Eye (tissue), 1 donor: Measurements from ENCODE around the gene GBP1.
A peak's percentile ranks its signal among the peaks of the same experiment; 100 is the strongest.
"Not testable (repeated sequence)": the region's sequence is repeated elsewhere in the genome, so short reads cannot be mapped to it uniquely, and the experiment has no call there.

Experiments used
- DNase-seq: peaks from one replicate; pipeline ENCODE4 v3.0.0-alpha.2; 2015

Gene GBP1, protein sequence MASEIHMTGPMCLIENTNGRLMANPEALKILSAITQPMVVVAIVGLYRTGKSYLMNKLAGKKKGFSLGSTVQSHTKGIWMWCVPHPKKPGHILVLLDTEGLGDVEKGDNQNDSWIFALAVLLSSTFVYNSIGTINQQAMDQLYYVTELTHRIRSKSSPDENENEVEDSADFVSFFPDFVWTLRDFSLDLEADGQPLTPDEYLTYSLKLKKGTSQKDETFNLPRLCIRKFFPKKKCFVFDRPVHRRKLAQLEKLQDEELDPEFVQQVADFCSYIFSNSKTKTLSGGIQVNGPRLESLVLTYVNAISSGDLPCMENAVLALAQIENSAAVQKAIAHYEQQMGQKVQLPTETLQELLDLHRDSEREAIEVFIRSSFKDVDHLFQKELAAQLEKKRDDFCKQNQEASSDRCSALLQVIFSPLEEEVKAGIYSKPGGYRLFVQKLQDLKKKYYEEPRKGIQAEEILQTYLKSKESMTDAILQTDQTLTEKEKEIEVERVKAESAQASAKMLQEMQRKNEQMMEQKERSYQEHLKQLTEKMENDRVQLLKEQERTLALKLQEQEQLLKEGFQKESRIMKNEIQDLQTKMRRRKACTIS

DNA sequence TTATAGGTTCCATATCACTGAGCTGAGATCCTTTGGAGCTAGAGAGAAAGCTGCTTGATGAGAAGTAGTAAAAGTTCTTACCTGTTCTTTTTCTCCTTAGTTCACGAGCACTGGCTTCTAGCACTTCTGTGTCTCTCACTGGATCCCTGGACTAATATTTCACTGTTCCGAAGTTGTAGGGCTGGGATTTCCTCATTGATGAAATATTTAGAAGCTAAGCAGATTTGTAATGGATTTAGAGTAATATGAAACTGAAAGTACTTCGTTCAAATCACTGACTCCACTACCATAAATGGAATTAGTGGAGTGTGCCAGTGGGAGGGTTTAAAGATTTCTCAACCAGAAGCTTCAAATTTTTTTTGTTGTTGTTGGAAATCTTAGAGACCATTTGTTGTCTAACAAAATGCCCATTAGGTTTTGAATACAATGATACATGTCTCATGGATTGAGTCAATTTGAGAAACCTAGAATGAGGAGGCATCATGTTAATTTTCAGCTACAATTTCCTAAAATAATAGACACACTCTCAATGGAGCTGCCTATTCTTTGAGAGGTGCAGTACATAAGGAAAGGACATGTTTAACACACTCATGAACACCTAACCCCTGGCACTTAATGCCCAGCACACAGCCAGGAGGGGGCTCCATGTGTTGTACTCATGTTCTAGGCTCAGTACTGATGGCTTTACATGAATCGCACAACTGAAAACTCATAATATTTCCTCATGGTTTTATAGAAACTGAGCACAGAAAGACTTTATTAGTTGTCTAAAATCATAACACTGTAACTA, at the start of gene GBP1:
Gene GBP1 (minus strand): TSS at position 130 of the 790 bp plus-strand sequence. CDS start 1,974 bp downstream, outside the sequence.
- DNase-seq = peak; percentile 22

DNA sequence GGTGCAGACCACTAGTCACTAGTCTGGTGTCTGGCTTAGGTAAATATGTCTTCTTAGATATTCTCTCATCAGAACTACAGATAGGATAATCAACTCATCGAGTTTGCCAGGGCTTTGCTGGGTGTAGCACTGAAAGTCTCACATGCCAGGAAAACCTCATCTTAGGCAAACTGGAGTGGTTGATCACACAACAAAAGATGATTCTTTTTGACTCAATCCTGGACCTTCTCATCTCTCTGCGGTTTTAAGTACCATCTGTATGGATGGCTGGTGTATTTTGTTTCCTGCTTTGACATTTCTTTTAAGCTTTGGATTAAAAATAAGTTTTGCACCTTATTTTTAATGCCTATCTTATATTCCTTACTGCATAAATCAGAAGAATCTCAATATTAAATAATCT, 49.7 kb upstream of the GBP1 start:
- DNase-seq = no peak

DNA sequence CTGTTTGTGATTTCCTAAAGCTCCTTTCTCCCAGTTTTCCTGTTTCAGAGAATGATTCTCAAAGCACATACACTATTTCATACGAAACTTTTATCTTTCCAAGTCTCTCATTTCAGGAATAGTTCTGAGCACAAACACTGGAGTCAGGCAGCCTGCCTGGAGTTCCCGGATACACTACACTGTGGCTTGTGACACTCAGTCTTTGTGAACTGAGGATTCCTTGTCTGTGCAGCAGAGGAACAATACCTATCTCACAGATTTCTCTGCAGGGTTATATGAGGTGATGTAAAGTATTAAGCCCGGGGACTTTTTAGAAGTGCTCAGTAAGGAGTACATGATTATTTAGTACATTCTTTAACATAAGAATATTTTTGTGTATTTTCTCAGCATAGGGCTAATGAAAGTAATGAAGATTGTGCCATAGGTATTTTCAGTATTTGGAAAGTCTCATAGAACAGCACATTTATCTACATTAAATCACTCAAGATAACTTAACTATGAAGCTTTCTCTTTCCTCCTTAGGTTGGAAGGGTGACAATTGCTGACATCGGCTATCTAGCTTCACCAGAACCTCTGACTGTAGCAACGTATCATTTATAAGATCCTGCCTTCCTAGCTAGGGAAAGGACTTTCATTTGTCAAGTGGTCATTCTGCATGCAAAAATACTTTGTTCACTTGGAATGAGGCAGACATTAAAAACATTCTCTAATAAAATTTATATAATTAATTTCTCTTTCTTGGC, 48.0 kb upstream of the GBP1 start:
- no peak for DNase-seq

DNA sequence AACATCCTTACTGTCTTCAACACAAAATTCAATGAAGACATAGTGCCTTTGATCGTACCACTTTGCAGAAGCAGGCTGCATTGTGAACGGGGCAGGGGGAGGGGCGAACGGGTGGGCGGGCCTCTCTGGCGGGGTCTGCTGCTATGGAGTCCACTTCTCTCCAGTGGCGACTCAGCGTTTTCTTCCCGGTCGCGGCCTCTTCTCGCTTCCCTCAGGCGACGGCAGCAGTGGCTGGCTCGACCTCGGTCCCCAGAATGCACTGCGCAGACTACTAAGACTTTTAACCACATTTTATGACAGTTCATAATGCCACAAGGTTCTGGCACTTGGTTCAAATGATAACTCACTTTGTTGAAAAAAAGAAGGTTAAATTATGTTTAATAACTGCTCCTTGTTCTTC, 39.7 kb upstream of the GBP1 start:
- no peak for DNase-seq

DNA sequence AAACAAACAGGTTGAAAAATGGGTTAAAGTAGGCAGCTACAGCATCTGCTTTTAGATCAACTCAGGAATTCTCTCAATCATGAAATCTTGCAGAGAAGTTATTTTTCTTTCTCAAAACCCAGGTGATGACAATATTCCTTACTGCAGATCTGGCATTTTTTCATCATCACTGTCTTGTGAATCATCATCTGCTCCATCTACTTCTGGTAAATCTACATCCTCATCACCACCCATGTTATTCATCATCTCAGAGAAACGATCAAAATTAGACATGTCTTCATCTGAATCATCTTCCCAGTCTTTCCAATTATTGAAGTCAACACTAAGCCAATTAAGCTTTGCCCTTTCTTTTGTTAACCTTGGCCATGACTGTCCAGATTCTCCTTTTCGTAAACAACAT, 39.1 kb upstream of the GBP1 start:
- no peak for DNase-seq

DNA sequence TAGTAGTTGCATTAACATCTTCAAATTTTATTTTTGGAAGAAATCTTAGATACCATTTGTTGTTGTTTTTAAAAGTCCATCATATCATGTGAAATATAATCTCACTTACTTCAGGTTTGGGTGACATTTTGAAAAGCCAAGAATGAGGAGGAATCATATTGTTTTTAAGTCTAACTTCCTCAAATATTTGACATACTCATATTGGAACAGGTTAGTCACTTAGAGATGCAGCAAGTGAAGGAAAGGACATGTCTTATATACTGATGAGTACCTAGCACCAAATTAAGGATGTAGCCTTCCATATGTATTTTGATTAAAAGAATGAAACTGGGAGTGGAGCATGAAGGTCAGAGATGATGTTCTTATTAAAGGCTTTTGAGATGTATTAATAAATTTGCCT, 37.0 kb upstream of the GBP1 start:
- DNase-seq = no peak

DNA sequence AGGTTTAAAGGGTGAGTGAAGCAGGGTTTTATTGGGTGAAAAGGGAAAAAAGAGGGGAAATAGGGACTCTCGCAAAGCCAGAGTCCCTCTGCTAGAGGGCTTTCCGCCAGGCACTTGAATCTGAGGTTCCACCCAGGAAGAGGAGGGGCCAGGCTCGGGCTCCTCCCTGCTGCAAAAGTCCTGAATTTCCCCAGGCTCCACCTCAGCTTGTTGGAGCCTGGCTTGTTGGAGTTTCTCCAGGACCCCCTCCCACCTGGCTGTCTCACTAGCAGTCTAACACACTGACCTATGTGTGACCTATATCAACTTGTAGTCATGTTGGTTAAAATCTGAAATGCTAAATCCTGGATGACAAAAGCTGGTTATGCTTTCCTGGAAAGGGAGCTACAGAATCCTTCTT, 35.4 kb upstream of the GBP1 start:
- no peak for DNase-seq

DNA sequence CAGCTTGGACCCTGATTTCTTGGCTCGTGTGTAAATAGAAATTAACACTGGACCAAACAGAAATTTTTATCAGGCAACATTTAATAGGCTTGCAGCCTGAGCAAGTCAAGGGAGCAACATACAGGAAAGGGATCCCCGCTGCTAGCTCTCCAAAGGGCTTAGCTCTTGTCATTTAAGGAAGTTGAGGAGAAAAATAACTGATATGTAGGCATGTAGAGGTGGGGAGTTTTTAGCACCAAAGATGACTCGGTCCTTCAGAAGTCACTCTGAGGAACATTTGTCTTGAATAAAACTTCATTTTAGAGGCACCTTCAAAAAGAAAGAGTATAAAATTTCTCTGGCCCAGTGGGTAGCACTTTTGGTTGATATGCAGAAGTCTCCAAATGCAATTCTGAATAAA, 33.8 kb upstream of the GBP1 start:
- no peak for DNase-seq

DNA sequence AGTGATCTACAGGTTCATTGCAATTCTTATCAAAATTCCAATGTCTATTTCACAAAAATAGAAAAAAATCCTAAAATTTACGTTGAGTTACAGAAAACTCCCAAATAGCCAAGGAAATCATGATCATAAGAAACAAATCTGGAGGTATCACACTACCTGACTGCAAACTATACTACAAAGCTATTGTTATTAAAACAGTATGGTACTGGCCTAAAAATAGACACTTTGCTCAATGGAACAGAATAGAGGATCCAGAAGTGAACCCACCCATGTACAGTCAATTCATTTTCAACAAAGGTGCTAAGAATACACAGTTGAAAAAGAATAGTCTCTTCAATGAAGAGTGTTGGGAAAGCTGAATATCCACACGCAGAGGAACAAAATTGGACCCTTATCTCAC, 30.7 kb upstream of the GBP1 start:
- no peak for DNase-seq

DNA sequence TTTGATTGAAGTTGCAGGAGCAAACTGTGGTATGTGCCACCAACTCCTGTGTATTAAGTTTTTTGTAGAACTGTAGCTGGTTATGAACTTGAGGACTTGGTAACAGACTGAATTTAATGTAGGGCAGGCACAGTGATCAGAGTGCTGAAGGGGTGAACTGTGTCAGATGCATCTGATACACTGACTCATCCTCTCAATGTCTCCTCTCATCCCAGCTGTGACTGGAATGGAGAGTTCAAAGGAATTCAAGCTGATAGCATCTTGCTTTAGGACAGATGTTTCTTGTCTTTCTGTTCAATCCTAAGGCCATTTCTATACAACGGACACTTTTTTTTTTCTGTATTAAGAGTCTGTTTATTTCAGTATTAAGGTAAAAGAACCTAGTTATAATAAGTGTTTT, 25.0 kb upstream of the GBP1 start:
- no peak for DNase-seq

DNA sequence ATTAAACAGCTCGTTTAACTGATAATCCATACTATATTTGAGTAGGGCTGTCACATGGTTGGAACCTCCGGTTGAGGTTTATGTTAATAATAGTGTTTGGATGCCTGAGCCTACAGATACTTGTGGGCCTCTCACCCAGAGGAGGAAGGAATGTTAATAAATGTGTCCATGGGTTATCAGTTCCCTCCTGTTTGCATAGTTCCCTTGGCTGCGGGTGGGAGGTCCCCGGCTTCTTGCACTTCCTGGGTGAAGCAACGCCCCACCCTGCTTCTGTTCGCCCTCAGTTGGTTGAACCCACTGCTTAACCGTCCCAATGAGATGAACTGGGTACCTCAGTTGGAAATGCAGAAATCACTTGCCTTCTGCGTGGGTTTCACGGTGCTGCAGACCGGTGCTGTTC, 23.6 kb upstream of the GBP1 start:
- no peak for DNase-seq

DNA sequence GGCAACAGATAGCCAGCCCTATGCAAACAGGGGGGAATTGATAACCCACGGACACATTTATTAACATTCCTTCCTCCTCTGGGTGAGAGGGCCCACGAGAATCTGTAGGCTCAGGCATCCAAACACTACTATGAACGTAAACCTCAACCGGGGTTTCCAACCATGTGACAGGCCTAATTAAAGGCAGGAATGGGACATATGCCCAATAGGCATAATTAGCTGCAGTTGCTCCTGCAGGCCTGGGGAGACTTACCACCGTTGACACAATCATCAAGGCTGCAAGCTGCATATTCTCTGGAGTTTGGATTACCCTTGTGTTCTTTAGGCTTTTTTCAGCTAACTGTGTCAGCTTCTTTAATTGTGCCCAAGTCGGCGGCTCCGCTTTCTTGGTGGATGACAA, 22.2 kb upstream of the GBP1 start:
- DNase-seq = no peak

DNA sequence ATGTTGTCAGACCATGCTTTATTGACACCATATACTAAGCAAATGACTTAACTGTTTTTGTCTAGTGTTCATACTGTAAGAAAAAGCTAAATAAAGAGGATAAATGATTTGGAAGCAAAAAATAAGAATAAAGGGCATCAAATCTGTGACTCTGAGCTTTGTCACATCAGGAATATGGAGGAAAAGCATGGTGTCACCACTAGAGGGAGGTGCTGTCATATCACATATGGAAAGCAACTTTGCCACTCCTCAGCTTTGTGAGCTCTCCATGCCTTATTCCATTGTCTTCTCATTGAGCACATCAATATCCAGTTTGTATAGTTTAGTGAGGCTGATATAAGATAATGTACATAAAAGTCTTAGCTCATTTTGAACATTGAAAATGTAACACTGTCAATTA, 20.8 kb upstream of the GBP1 start:
- DNase-seq = peak; percentile 74

DNA sequence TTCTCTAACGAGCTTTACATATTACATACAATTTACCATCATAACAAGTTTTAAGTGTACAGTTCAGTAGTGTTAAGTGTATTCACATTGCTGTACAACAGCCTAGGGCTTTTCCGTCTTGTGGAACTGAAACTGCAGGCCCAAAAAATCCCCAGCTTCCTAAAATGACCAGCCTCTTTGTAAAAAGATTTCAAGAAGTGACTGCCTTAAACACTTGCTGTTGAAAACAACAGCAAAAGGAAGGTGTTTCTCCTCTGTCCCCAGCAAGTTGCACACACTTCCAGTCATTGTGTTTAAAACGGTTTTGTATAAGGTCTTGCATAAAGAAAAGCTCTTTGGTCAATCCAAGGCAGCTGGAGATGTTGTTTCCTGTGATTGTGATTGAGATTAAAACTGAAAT, 16.0 kb upstream of the GBP1 start:
- DNase-seq = no peak

DNA sequence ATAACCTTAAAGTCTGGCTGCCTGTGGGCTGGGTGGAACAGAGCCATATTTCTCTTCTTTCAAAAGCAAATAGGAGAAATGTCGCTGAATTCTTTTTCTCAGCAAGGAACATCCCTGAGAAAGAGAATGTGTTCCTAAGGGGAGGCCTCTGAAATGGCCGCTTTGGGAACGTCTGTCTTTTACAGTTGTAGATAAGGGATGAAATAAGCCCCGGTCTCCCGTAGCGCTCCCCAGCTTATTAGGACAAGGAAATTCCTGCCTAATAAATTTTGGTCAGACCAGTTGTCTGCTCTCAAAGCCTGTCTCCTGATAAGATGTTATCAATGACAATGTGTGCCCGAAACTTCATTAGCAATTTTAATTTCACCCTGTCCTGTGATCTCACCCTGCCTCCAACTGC, 15.1 kb upstream of the GBP1 start:
- not testable (repeated sequence) for DNase-seq

DNA sequence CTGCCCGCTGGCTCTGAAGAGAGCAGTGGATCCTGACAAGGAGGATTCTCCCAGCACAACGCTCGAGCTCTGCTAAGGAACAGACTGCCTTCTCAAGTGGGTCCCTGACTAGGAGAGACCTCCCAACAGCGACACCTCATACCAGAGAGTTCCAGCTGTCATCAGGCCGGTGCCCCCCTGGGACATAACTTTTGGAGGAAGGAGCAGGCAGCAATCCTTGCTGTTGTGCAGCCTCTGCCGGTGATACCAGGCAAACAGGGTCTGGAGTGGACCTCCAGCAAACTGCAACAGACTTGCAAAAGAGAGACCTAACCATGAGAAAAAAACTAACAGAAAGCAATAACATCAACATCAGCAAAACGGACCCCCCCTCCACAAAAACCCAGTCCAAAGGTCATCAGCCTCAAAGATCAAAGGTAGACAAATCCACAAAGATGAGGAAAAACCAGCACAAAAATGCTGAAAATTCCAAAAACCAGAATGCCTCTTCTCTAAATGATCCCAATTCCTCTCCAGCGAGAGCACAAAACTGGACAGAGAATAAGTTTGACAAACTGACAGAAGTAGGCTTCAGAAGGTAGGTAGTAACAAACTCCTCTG, 7.6 kb upstream of the GBP1 start:
- not testable (repeated sequence) for DNase-seq

DNA sequence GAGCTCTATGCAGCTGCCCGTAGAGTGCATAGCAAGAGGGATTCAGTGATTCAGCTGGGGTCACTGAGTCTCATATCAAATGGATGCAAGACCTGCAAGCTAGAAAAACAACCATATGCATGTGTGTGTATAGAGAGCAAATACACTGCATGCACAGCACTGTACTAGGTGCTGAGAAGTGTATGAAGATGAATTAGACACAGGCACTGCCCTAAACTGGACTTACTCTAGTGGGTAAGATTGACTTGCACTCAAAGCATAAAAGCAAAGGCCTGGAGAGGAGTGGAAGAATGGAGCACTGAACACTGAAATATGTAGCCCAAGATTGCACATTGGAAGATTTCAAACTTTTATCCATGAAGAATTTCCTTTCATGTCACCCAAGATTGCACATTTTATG, 5.5 kb upstream of the GBP1 start:
- no peak for DNase-seq

DNA sequence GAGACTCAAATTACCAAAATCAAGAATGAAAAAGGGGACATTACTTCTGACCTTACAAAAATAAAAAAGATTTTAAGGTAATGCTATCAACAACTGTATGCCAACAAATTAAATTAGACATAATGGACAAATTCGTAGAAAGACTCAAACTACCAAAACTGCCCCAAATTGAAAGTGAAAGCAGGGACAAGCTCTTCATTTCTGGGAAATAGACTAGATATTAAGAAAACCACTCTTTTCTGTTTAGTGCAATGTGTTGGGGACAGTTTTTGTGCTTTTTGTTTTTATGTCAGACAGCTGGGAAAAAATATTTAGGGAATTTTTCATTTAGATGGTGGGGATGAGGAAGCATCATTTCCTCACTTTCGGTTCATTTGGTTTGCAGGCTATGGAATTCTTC, 4.9 kb upstream of the GBP1 start:
- no peak for DNase-seq

DNA sequence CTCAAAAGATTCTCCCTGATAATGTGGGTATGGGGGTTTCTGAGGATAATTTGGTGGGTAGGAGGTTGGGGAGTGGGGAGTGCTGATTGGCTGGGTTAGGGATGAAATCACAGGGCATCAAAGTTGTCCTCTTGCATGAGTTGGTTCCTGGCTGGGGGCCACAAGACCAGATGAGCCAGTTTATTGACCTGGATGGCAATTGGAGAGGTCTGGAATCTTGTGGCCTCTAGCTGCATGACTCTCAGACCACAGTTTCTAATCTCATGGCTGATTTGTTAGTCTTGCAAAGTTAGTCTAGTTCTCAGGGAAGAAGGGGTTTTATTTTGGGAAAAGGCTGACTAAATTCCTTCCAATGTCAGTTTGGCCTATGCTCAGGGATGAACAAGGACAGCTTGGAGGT, 3.3 kb upstream of the GBP1 start:
- DNase-seq = no peak

DNA sequence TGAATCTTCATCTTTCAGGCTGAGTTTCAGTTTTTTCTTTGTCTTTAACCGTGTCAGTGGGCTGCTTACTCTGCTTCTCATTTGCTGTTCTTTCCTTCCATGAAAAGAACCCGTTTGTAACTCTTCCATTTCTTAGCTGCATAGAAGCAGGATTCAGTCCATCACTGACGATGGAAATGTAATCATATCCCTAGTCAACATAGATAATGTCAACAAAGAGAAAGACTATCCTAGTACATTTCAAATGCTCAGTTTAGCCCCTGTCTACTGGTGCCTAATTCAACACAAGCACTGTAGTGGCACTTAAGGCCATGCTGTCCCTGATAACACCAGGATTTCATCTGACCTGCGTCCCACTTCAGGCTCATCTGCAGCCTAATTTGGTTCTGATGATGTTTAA, 376 bp downstream of the GBP1 start:
- no peak for DNase-seq

DNA sequence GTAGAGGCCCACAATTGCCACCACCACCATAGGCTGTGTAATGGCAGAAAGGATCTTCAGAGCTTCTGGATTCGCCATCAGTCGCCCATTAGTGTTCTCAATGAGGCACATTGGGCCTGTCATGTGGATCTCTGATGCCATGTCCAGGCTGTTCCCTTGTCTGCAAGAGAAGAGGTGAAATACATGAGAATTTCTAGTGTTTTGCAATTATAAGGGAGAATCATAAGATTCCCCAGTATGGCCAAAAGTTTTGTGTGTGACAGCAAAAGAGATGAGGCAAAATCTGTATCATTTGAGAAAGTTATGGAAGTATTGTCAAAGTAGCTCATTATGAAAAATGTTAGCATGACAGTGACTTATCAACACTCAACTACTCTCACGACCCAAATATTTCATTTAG, 1.9 kb downstream of the GBP1 start:
- no peak for DNase-seq

DNA sequence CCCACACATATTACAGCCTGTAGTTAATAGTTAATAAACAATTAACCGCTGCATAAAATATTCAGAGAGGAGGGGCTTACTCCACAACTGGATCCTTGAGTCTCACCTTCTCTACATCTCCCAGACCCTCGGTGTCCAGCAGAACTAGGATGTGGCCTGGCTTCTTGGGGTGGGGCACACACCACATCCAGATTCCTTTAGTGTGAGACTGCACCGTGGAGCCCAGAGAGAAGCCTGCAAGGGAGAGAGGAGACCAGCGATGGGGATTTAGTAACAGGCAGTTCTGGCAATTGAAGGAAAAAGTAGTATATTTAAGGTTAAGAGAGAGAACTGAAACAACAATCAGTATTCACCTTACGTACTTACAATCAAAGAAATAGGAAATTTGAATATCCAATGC, 4.9 kb downstream of the GBP1 start:
- no peak for DNase-seq

DNA sequence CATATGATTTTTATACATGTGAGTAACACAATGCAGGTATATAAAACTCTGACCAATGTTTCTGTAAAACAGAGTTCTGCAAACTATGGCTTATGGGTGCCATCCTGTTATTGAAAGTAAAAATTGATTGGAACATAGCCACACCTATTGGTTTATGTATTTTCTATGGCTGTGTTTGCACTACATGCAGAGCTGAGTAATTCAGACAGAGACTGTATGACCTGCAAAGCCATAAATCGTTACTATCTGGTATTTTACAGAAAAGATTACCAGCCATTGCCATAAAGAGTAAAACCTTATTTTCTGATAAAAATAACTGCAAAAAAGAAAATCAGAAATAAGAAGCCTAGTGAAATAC, 13.1 kb downstream of the GBP1 start:
- no peak for DNase-seq
